22Rv1 (cell line): Measurements from ENCODE around the gene PML.
A peak's percentile ranks its signal among the peaks of the same experiment; 100 is the strongest.
"Not testable (repeated sequence)": the region's sequence is repeated elsewhere in the genome, so short reads cannot be mapped to it uniquely, and the experiment has no call there.

Experiments used
- H3K27ac ChIP-seq: fragments of 450-650 bp; 2 replicates; pipeline ENCODE4 v1.5.1; 2017
- ZFX ChIP-seq: fragments of 450-650 bp; IDR thresholded peaks from 2 replicates; pipeline ENCODE4 v1.6.1; 2017; ENCODE audit warnings: antibody characterized with exemption, borderline replicate concordance
- TF ChIP-seq, protein P1 (sequence below): fragments of 450-650 bp; IDR thresholded peaks from 2 replicates; pipeline ENCODE4 v1.5.1; 2017; ENCODE audit warnings: mild to moderate bottlenecking

PML gene

DNA sequence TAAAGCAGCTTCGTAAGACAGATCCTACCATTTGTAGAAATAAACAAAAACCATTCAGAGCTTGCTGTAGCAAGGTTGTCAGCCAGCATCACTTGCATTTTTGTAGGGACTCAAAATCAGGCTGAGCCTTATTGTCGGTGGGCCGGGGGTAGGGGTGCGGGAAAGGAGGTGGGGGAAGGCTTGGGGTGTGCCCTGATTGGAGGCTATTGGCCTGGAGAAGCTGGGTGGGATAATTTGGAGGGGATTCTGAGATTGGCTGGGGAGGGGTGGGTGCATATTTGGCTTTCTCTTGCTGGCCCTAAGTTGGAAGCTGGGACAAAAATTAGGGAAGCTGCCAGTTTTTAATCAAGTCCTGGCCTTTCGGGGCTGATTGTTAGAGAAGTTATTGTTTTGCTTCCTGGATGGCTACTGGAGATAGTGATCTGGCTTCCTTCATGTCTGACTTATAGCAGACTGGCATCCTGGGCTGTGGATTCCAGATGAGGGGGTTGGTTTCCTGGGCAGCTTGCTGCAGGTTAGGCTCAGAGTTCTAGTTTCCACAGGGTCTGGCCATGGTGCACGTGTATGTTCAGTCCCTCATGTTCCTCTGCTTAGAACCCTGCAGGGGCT, 25.3 kb upstream of the PML start:
- no peak for TF ChIP-seq ZFX
- TF ChIP-seq, protein P1, sequence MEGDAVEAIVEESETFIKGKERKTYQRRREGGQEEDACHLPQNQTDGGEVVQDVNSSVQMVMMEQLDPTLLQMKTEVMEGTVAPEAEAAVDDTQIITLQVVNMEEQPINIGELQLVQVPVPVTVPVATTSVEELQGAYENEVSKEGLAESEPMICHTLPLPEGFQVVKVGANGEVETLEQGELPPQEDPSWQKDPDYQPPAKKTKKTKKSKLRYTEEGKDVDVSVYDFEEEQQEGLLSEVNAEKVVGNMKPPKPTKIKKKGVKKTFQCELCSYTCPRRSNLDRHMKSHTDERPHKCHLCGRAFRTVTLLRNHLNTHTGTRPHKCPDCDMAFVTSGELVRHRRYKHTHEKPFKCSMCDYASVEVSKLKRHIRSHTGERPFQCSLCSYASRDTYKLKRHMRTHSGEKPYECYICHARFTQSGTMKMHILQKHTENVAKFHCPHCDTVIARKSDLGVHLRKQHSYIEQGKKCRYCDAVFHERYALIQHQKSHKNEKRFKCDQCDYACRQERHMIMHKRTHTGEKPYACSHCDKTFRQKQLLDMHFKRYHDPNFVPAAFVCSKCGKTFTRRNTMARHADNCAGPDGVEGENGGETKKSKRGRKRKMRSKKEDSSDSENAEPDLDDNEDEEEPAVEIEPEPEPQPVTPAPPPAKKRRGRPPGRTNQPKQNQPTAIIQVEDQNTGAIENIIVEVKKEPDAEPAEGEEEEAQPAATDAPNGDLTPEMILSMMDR, result no peak
- H3K27ac ChIP-seq, result no peak overlapping the region

DNA sequence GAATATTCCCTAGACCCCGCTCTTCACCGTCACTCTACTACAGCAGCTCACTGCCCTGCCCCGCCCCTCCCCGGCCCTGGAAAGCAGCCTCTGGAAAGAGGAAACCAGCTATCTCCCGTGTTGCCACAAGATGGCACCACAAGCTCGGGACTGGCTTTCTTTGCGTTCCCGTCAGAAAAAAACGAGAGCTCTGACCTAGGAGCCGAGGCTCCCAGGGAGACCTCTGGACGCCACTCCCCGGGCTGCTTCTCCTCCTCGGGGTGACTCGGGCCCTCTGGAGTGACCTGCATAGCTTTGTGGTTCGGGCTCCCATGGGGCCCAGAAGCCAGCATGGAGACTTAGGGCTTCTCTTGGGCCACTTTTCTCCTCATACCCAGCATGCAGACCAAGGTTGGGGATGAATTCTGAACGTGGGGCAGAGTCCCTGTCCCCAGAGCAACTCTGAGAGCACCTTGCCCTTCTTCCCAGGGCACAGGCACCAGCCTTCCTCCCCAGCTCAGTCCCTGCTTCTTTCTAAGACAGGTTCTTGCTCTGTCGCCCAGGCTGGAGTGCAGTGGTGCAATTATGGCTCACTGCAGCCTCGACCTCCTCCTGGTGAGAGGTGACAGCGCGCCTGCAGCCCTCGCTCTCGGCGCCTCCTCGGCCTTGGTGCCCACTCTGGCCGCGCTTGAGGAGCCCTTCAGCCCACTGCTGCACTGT, 21.4 kb upstream of the PML start:
- H3K27ac ChIP-seq, result peak overlapping the region; percentile 15; the same call in 1 of the 2 replicates
- TF ChIP-seq, protein P1, result peak; percentile 90
- no peak for TF ChIP-seq ZFX

DNA sequence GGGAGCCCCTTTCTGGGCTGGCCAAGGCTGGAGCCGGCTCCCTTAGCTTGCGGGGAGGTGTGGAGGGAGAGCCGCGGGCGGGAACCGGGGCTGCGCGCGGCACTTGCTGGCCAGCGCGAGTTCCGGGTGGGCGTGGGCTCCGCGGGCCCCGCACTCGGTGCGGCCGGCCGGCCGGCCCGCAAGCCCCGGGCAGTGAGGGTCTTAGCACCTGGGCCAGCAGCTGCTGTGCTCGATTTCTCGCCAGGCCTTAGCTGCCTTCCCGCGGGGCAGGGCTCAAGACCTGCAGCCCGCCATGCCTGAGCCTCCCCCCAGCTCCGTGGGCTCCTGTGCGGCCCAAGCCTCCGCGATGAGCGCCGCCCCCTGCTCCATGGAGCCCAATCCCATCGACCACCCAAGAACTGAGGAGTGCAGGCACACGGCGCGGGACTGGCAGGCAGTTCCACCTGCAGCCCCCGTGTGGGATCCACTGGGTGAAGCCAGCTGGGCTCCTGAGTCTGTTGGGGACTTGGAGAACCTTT, 20.8 kb upstream of the PML start:
- H3K27ac ChIP-seq, result peak overlapping the region; percentile 15; the same call in 1 of the 2 replicates

DNA sequence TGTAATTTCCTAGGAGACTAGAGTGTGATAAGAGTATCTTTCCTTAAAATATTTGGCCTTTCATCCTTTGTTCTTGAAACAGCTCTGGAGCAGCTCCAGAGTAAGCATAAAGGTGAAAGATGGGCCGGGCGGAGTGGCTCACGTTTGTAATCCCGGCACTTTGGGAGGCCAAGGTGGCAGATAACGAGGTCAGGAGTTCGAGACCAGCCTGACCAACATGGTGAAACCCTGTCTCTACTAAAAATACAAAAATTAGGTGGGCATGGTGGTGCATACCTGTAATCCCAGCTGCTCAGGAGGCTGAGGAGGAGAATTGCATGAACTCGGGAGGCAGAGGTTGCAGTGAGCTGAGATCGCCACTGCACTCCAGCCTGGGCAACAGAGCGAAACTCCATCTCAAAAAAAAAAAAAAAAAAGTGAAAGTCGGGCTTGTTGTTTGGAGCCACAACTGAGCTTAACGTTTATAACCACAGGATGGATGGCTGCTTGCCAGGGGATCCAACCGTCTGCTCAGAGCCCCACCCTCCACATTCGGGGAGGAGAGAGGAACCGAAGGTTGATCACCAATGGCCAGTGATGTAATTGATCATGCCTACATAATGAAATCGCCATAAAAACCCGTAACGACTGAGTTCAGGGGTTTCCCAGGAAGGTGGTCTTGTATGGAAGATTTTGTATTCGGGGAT, 18.9 kb upstream of the PML start:
- H3K27ac ChIP-seq, result not testable (repeated sequence)

DNA sequence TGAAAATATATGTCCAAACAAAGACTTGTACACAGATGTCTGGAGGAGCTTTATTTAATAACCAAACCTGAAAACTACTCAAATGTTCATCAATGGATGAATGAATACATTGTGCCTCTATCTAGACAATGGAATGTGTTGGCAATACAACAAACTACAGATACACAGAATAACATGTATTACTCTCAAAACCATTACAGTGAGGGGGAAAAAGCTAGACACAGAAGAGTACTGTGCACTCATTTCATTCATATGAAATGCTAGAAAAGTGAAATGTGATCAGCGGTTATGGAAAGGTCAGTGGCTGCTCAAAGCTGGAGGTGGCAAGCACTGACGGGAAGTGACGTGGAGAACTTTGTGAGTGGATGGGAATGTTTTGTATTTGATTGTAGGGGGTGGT, 15.6 kb upstream of the PML start:
- no peak overlapping the region for H3K27ac ChIP-seq
- no peak for TF ChIP-seq ZFX
- TF ChIP-seq, protein P1, result no peak

DNA sequence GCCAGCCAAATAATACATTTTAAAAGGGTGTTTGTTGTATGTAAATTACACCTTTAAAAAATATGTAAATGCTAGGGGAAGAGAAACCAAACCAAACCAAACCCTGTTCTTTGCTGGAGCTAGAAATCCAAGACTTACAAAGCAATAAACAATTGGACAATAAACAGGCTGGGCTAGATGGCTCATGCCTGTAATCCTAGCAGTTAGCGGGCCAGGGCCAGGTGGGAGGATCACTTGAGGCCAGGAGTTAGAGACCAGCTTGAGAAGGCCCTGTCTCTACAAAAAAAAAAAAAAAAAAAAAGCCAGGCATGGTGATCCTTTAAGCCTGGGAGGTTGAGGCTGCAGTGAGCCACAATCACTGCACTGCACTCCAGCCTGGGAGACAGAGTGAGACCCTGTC, 14.9 kb upstream of the PML start:
- H3K27ac ChIP-seq, result no peak overlapping the region

DNA sequence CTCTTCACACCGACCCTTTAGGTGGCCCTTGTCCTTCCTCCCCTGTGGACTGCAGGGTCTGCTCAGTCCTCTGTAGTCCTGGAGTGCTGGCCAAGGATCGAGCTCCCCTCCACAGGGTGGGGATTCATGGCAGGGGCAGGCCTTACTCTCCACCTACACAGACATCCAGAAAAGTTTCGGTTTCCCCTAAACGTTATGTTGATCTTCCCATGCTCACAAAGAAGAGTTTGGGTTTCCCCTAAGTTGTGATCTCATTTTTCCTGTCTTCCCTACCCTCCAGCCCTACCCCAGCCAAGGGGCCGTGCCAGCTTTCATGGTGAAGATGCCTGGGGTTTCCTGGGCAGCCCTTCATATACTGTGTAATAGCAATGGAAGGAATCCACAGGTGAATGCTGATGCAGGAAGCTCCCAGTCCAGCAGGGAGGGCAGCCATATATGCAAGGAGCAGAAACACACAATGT, 12.7 kb upstream of the PML start:
- no peak overlapping the region for H3K27ac ChIP-seq

More for the DNA sequence above, 14.9 kb upstream of the PML start:
- TF ChIP-seq, protein P1, result no peak
- TF ChIP-seq ZFX, result no peak

More for the DNA sequence above, 12.7 kb upstream of the PML start:
- TF ChIP-seq ZFX, result no peak
- TF ChIP-seq, protein P1, result no peak
